ENCODE measurements around the gene SP6. TPM values are rescaled to one million over a fixed set of nuclear protein-coding genes. Genes with fewer than 3 reads are reported as not detected.
A peak's percentile ranks its signal among the peaks of the same experiment; 100 is the strongest.

Gene SP6
- total RNA-seq, result under 1 TPM in 1 of 4 donors, not detected in 3; 0.16 TPM
- polyA plus RNA-seq, result under 1 TPM in 2 of 3 donors, not detected in 1; 0.04 to 0.27 TPM
- long read RNA-seq, donor 1, result 0 reads
- long read RNA-seq, donor 2, result 0 reads

- H3K27me3 ChIP-seq (ENCODE audit: insufficient read depth in 3 of 3, low read length in 2 of 3), result peaks cover 0 to 97% (median 52%) of the 10 kb centered on the region in 3 donors
- ATAC-seq (peak; percentile 86 to 95 (median 92)), DNase-seq (peak; percentile 61 to 77)
- 3% methylated on average over 51 to 71 of the region's 71 CpGs for WGBS, 3 donors
- TF ChIP-seq, protein P1, sequence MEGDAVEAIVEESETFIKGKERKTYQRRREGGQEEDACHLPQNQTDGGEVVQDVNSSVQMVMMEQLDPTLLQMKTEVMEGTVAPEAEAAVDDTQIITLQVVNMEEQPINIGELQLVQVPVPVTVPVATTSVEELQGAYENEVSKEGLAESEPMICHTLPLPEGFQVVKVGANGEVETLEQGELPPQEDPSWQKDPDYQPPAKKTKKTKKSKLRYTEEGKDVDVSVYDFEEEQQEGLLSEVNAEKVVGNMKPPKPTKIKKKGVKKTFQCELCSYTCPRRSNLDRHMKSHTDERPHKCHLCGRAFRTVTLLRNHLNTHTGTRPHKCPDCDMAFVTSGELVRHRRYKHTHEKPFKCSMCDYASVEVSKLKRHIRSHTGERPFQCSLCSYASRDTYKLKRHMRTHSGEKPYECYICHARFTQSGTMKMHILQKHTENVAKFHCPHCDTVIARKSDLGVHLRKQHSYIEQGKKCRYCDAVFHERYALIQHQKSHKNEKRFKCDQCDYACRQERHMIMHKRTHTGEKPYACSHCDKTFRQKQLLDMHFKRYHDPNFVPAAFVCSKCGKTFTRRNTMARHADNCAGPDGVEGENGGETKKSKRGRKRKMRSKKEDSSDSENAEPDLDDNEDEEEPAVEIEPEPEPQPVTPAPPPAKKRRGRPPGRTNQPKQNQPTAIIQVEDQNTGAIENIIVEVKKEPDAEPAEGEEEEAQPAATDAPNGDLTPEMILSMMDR (IDR thresholded peaks at IDR 0.05), result peak; percentile 25
- peak within 1 kb of the TSS; percentile 50 for H3K4me3 ChIP-seq
- H3K9me3 ChIP-seq, result no peaks in the 10 kb centered on the region
- intact Hi-C loops (cut with DNase I), result no loop called here
- H3K36me3 ChIP-seq (ENCODE audit: insufficient read depth in 1 of 2, low read depth in 1 of 2), result no peaks in the 10 kb centered on the region
- H3K4me1 ChIP-seq, result peaks cover 16% of the 10 kb centered on the region
- no peak within 1 kb of the TSS for H3K27ac ChIP-seq
These were observed at the start of gene SP6 for GRCh38 chr17:47850692-47851573. Gene SP6, minus strand, starts transcription at chr17:47851163. Its CDS starts 2,734 bp downstream, at chr17:47848429.

DNA sequence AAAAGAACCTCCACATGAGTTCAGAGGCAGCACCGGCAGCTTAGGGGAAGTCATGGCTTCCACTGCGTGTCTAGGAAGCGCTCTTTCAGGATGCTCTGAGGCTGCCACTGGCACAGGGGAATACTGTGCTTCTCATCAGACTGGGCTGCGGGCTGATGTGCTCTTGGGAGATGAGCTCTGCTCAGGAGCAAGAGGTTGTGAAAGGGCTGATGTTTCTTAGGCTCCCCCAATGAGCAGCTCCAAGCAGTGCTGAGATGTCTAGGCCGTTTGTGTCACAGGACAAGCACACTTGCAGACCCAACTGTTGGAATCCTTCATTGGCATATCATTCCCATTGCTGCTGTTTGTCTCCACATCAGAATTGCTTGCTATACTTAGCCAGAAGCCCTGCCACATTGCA is 48.7 kb upstream of the SP6 start:
- 49 to 65% (median 55%) methylated on average over 5 of the region's 5 CpGs for WGBS, 3 donors
- Histone ChIP-seq H3K4me1 (peaks cover 69% of the 10 kb centered on the region), H3K27me3 (ENCODE audit: insufficient read depth in 3 of 3, low read length in 2 of 3) (no peaks in the 10 kb centered on the region), H3K36me3 (ENCODE audit: insufficient read depth in 1 of 2, low read depth in 1 of 2) (peaks cover 3 to 6% of the 10 kb centered on the region in 2 donors), H3K27ac (peak overlapping the region; percentile 80), H3K9me3 (no peaks in the 10 kb centered on the region), H3K4me3 (no peak overlapping the region)
- intact Hi-C loops (cut with DNase I), result loop anchor here in 1 of 2 donors (5.0 kb wide), 1 partner anchor 48 kb away; no protein-coding TSS in a partner anchor
- TF ChIP-seq, protein P1 (IDR thresholded peaks at IDR 0.05), result no peak
- no peak for DNase-seq
- ATAC-seq, result no peak

DNA sequence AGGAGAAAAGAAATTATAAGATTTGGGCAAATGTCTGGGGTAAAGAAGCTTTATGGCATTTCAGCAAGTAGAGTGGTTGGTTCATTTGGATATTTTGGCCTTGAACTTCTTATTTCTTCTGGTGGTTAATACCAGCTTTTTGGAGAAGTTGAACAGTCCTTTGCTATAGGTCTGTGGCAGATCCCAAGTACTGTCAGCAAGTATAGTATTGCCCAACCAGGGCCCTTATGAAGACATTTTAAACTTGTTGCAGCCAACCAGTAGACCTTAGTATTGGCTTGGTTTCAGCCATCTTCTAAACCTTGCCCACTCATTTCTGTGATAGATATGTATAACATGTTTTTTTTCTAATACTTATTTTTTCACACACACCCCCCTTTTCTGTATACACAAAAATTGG is 47.3 kb upstream of the SP6 start:
- Histone ChIP-seq H3K4me1 (peaks cover 60% of the 10 kb centered on the region), H3K27ac (peak overlapping the region; percentile 97), H3K27me3 (ENCODE audit: insufficient read depth in 3 of 3, low read length in 2 of 3) (no peaks in the 10 kb centered on the region), H3K36me3 (ENCODE audit: insufficient read depth in 1 of 2, low read depth in 1 of 2) (peaks cover 3 to 12% of the 10 kb centered on the region in 2 donors), H3K9me3 (no peaks in the 10 kb centered on the region), H3K4me3 (no peak overlapping the region)
- ATAC-seq, result no peak
- DNase-seq, result no peak
- TF ChIP-seq, protein P1 (IDR thresholded peaks at IDR 0.05), result no peak
- intact Hi-C loops (cut with DNase I), result loop anchor here in 1 of 2 donors (5.0 kb wide), 1 partner anchor 49 kb away; no protein-coding TSS in a partner anchor

GRCh38 chr17:47897561-47897960 is 46.6 kb upstream of the SP6 start:
- no peak for ATAC-seq
- intact Hi-C loops (cut with DNase I), result loop anchor here in 1 of 2 donors (5.0 kb wide), 1 partner anchor 50 kb away; no protein-coding TSS in a partner anchor
- 40 to 55% (median 47%) methylated on average over 5 of the region's 5 CpGs for WGBS, 3 donors
- TF ChIP-seq, protein P1 (IDR thresholded peaks at IDR 0.05), result no peak
- Histone ChIP-seq H3K4me1 (peaks cover 57% of the 10 kb centered on the region), H3K9me3 (no peaks in the 10 kb centered on the region), H3K27ac (peak overlapping the region; percentile 97), H3K4me3 (peak overlapping the region; percentile 82), H3K36me3 (ENCODE audit: insufficient read depth in 1 of 2, low read depth in 1 of 2) (peaks cover 3 to 12% of the 10 kb centered on the region in 2 donors), H3K27me3 (ENCODE audit: insufficient read depth in 3 of 3, low read length in 2 of 3) (no peaks in the 10 kb centered on the region)
- no peak for DNase-seq
